Activated CD8-positive, alpha-beta T cell treated with anti-CD3 and anti-CD28 coated beads, Interleukin-2, amount 10 ng/mL, durations not matched to agents 7 days and 5 days (primary cell): Measurements from ENCODE around the gene CALCA. TPM values are rescaled to one million over a fixed set of nuclear protein-coding genes. Genes with fewer than 3 reads are reported as not detected.

ENCODE experiments used
- ATAC-seq: fragments of 150-1000 bp; cut with Tn5 transposase; one replicate; pipeline ENCODE4 v1.10.0; 2021; ENCODE audit warnings: moderate library complexity
- CTCF ChIA-PET: fragments of 350-600 bp; sonication (Branson Sonifier 250); formaldehyde crosslinking; loops from one replicate; lab custom pipeline; 2021; ENCODE audit warnings: antibody characterized with exemption; lab: Charles Lee
- POLR2A ChIA-PET: fragments of 350-600 bp; sonication (Branson Sonifier 250); formaldehyde crosslinking; loops from one replicate; lab custom pipeline; 2021; ENCODE audit warnings: antibody characterized with exemption; lab: Charles Lee
- DNase-seq: peaks from one replicate; pipeline ENCODE4 v3.0.0-alpha.2; 2020
- H3K27ac Mint-ChIP-seq: one replicate; pipeline ENCODE4 v1.8.0; 2021; ENCODE audit warnings: mild to moderate bottlenecking, mixed read lengths
- H3K27me3 Mint-ChIP-seq: one replicate; pipeline ENCODE4 v1.8.0; 2021; ENCODE audit warnings: low read depth, mixed read lengths
- H3K36me3 Mint-ChIP-seq: one replicate; pipeline ENCODE4 v1.8.0; 2021; ENCODE audit warnings: low read depth, mixed read lengths
- H3K4me1 Mint-ChIP-seq: one replicate; pipeline ENCODE4 v1.8.0; 2021; ENCODE audit warnings: low read depth, mixed read lengths
- H3K4me3 Mint-ChIP-seq: one replicate; pipeline ENCODE4 v1.8.0; 2021; ENCODE audit warnings: mild to moderate bottlenecking, mixed read lengths
- H3K9me3 Mint-ChIP-seq: one replicate; pipeline ENCODE4 v1.8.0; 2022; ENCODE audit warnings: mixed read lengths; ENCODE audit not compliant: insufficient read depth
- total RNA-seq, 2 experiments: library from RNA; stranded (reverse); gene quantifications; one replicate each; pipeline ENCODE4 v1.2.3, GENCODE V29; 2021

The CALCA gene
- total RNA-seq, 2 experiments from 2014 or later = not detected

DNA sequence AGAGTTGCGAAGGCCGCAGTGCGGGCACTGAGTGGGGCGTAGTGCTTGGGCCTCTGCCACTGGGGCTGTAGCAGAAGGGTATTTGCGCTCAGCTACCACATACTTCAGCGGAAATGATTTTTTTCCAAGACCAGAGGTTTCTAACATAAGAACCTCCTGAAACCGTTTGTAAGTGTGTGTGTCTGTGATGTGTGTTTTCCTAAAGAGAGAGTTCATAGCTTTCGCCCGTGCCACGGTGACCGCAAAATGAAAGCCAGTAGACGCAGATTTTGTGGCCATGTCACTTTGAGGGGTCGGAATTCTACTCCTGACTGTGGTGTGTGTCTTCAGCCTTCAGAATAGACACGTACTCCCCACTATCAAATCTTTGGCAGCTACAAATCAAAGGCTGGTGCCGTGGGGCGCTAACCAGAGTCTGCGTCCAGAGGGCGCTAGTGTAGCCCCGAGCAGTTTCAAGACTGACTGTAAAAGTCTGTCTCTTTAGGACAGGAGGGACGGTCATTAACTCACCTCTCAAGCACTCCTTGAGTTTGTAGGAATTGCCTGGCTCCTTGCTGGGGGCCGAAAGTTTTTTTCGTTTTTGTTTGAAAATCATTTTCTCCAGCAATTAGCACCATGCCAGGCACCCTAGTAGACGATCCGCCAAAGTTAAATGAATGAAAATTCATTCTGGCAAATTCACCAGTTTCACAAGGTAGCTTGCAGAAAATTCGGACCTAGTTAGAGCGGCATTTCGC, 2.5 kb upstream of the CALCA start:
- Mint-ChIP-seq H3K9me3 (no peaks in the 10 kb centered on the region), H3K27me3 (peaks cover 74% of the 10 kb centered on the region), H3K27ac (no peak overlapping the region), H3K36me3 (no peaks in the 10 kb centered on the region), H3K4me1 (peaks cover 31% of the 10 kb centered on the region), H3K4me3 (peak overlapping the region; percentile 65)
- ATAC-seq = peak; percentile 71
- DNase-seq = peak; percentile 76
- ChIA-PET POLR2A (interaction anchor here (0.6 kb wide), 1 partner anchor 1775 kb away, joined by 3 read pairs; no protein-coding TSS in a partner anchor), CTCF (interaction anchor here (0.7 to 5.4 kb wide), 24 partner anchors 8 to 241 kb away, joined by 3 to 74 read pairs (median 4); partner anchors contain the start of gene CALCB)

DNA sequence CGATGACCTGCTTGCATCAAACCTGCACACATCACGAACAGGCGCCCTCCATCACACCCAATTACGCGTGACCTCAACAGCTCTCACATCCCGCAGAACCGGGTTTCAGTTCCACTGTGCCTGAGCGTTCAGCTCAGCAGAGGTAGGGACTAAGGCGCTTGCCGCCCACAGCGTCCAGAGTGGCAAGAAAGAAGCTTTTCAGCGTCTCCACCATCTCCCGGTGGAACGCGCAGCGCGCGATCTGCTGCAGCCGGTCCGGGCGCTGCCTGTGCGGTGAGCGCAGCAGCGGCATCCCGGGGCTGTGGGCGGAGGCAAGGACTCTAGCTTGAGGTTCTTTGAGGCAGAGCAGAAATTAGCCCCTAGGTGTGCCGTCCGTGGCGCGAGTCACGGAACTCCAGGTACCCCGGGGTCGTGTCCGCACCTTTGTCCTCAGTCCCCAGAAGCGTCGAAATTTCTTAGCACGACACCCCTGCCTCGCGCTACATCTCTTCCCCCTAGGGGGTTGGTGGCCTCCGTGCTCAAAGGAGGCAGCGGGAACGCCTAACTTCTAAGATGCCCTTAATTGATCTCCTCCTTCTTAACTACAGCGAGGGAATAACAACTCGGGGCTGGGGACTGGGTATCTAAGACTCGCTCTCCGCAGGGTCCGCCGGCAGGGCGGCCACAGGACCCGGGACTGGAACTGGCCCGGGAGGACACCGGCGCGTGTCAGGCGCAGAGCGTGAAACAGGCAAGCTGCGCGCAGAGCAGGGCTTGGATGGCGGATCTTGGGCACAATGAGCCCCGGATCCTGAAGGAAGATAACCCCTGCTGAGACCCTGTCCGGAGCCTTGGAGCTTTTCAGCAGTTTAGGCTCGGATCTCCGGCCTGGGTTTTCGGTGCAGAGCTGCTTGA, 1.7 kb upstream of the CALCA start:
- Mint-ChIP-seq H3K9me3 (no peaks in the 10 kb centered on the region), H3K4me3 (peak overlapping the region; percentile 65), H3K27ac (peak overlapping the region; percentile 39), H3K36me3 (no peaks in the 10 kb centered on the region), H3K27me3 (peaks cover 75% of the 10 kb centered on the region), H3K4me1 (peaks cover 31% of the 10 kb centered on the region)
- CTCF ChIA-PET = interaction anchor here (0.8 to 5.4 kb wide), 21 partner anchors 10 to 234 kb away, joined by 3 to 74 read pairs (median 5); partner anchors contain the start of gene CALCB
- peak; percentile 46 for DNase-seq
- peak; percentile 49 for ATAC-seq
- POLR2A ChIA-PET = interaction anchor here (0.6 kb wide), 1 partner anchor 1776 kb away, joined by 3 read pairs; no protein-coding TSS in a partner anchor

- Mint-ChIP-seq H3K27ac (peak overlapping the region; percentile 39), H3K4me1 (peaks cover 31% of the 10 kb centered on the region), H3K27me3 (peaks cover 76% of the 10 kb centered on the region), H3K4me3 (peak overlapping the region; percentile 65), H3K9me3 (no peaks in the 10 kb centered on the region), H3K36me3 (no peaks in the 10 kb centered on the region)
- ATAC-seq (no peak), DNase-seq (no peak)
- POLR2A ChIA-PET = no interaction called here
- CTCF ChIA-PET = interaction anchor here (1.5 to 5.4 kb wide), 5 partner anchors 30 to 235 kb away, joined by 3 to 74 read pairs (median 65); partner anchors contain the start of gene CALCB
Measured at GRCh38 chr11:14972581-14973495, 687 bp upstream of the CALCA start.

DNA sequence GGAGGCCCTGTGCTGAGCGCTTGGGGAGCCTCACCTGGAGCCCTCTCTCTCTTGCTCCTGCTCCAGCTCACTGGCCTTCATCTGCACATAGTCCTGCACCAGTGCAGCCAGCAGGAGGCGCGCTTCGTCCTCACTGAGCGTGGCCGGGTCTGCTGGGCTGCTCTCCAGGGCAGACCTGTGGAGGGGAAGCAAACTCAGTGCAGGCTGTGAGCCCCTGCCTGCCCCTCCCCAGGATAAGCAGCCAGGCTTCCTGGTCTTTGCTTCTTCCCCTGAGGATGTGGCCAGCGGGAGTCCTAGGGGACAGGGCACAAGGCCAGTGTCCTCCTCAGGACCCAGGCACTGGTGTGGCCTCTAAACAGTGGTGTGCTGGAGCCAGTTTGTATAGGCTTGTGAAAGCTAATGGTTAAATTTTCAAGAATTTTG, 2.2 kb downstream of the CALCA start:
- Mint-ChIP-seq H3K4me1 (peaks cover 25% of the 10 kb centered on the region), H3K36me3 (no peaks in the 10 kb centered on the region), H3K4me3 (no peak overlapping the region), H3K27ac (no peak overlapping the region), H3K27me3 (peaks cover 58% of the 10 kb centered on the region), H3K9me3 (no peaks in the 10 kb centered on the region)
- ChIA-PET CTCF (interaction anchor here (0.6 to 1.8 kb wide), 7 partner anchors 11 to 238 kb away, joined by 3 to 10 read pairs (median 4); no protein-coding TSS in a partner anchor), POLR2A (no interaction called here)
- peak; percentile 55 for ATAC-seq
- peak; percentile 71 for DNase-seq

DNA sequence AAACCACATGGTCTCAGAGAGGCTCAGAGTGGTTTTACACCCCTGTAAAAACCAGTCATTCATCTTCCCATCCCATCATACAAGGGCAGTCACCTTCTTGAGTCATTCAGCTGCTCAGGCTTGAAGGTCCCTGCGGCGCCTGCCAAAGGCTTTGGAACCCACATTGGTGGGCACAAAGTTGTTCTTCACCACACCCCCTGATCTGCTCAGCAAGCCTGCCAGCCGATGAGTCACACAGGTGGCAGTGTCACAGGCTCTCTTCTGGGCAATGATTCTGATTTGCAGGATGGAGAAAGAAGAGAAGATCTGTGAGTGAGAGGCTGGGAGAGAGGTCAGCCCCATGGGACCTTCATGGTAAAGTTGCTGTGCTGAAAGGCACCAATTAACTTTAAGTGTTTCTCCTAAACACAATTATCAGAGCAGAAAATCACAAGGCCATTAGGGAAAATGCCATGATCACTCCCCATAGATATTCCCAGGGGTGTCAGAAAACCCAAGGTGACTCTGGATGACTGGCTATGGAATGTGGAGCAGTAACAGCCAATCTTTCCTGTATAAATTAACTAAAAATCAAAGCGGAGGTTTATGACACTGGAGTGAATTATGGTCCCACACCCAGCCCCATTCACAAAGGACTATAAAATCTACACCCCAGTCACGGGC, 4.4 kb downstream of the CALCA start:
- no peak overlapping the region for H3K4me3 Mint-ChIP-seq
- ChIA-PET POLR2A (no interaction called here), CTCF (interaction anchor here (1.0 to 2.4 kb wide), 3 partner anchors 8 to 59 kb away, joined by 4 to 7 read pairs (median 7); no protein-coding TSS in a partner anchor)
- H3K4me1 Mint-ChIP-seq = peaks cover 3% of the 10 kb centered on the region
- peaks cover 36% of the 10 kb centered on the region for H3K27me3 Mint-ChIP-seq
- H3K36me3 Mint-ChIP-seq = no peaks in the 10 kb centered on the region
- H3K27ac Mint-ChIP-seq = no peak overlapping the region
- no peaks in the 10 kb centered on the region for H3K9me3 Mint-ChIP-seq
- ATAC-seq (no peak), DNase-seq (no peak)

GRCh38 chr11:14956111-14956510, 16.0 kb downstream of the CALCA start:
- DNase-seq = no peak
- H3K4me3 Mint-ChIP-seq = no peak overlapping the region
- no peak for ATAC-seq
- no peaks in the 10 kb centered on the region for H3K4me1 Mint-ChIP-seq
- H3K9me3 Mint-ChIP-seq = no peaks in the 10 kb centered on the region
- POLR2A ChIA-PET = no interaction called here
- CTCF ChIA-PET = interaction anchor here (0.6 to 1.2 kb wide), 2 partner anchors 49 to 51 kb away, joined by 3 to 4 read pairs; no protein-coding TSS in a partner anchor
- peaks cover 5% of the 10 kb centered on the region for H3K27me3 Mint-ChIP-seq
- no peaks in the 10 kb centered on the region for H3K36me3 Mint-ChIP-seq
- no peak overlapping the region for H3K27ac Mint-ChIP-seq

- Mint-ChIP-seq H3K4me1 (no peaks in the 10 kb centered on the region), H3K27me3 (peaks cover 3% of the 10 kb centered on the region), H3K36me3 (no peaks in the 10 kb centered on the region), H3K27ac (no peak overlapping the region), H3K9me3 (no peaks in the 10 kb centered on the region), H3K4me3 (no peak overlapping the region)
- CTCF ChIA-PET = interaction anchor here (1.2 to 1.9 kb wide), 2 partner anchors 20 kb away, joined by 3 to 8 read pairs; no protein-coding TSS in a partner anchor
- POLR2A ChIA-PET = no interaction called here
- ATAC-seq (no peak), DNase-seq (no peak)
Measured at GRCh38 chr11:14954581-14954980, 17.6 kb downstream of the CALCA start.

DNA sequence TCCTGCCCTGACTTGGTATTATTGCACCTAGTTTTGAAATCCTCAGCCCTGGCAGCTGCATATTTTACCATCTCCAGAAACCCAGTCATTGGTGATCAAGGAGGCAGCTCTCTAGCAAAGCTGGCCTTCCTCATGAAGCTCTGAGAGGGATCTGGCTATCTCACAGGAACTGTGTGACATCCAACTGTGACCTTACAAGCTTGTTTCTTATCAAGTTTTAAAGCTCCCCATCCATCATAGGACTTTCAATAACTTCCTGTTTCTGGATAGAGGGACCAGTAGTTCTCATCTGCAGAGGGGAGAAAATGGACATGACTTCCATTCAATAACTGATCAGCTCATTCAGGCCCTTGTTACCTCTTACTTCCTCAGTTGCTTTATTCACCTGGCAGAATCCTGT, 18.2 kb downstream of the CALCA start:
- Mint-ChIP-seq H3K36me3 (no peaks in the 10 kb centered on the region), H3K4me1 (no peaks in the 10 kb centered on the region), H3K27ac (no peak overlapping the region), H3K4me3 (no peak overlapping the region), H3K9me3 (no peaks in the 10 kb centered on the region), H3K27me3 (peaks cover 3% of the 10 kb centered on the region)
- ATAC-seq (no peak), DNase-seq (no peak)
- CTCF ChIA-PET = interaction anchor here (1.9 to 2.0 kb wide), 2 partner anchors 21 to 46 kb away, joined by 8 to 12 read pairs; no protein-coding TSS in a partner anchor
- POLR2A ChIA-PET = no interaction called here

DNA sequence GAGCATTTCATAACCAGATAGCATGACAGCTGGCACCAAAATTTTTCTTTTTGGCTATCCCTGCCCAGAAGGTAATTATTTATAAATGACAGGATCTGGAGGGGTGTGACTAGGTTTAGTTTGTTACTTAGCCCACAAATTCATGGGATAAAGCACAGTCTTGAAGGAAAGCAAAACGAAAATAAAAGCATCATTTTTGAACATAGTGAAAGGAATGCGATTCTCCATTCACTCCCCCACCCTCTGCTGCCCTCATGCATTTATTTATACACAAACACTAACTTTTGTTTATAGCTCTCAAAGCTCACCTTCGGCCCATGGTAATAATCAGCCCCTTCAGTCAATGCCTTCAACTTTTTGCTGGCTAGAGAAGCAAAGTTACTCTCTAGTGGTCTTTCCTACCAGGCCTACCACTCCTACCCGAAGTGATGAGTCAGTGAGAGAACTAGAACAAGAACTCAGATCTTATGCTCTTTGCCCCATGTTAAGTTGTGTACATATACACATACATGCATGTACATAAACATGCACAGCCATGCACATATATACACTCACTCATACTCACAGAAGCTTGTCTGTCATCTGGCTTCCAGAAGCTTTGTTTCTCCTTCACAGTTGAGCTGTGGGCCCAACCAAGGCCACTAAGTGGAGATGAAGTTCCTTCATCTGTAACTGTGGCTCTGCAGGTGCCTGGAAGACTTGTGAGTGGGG, 22.6 kb downstream of the CALCA start:
- Mint-ChIP-seq H3K9me3 (peaks cover 3% of the 10 kb centered on the region), H3K27ac (no peak overlapping the region), H3K36me3 (no peaks in the 10 kb centered on the region), H3K4me3 (no peak overlapping the region), H3K27me3 (peaks cover 3% of the 10 kb centered on the region), H3K4me1 (no peaks in the 10 kb centered on the region)
- POLR2A ChIA-PET = no interaction called here
- CTCF ChIA-PET = interaction anchor here (1.2 to 2.2 kb wide), 4 partner anchors 25 to 125 kb away, joined by 3 to 12 read pairs (median 6); no protein-coding TSS in a partner anchor
- no peak for ATAC-seq
- no peak for DNase-seq

- H3K27me3 Mint-ChIP-seq = peaks cover 2% of the 10 kb centered on the region
- ATAC-seq = no peak
- no peak for DNase-seq
- ChIA-PET CTCF (interaction anchor here (0.9 to 1.3 kb wide), 4 partner anchors 27 to 64 kb away, joined by 3 to 4 read pairs (median 4); no protein-coding TSS in a partner anchor), POLR2A (no interaction called here)
- H3K36me3 Mint-ChIP-seq = no peaks in the 10 kb centered on the region
- H3K4me3 Mint-ChIP-seq = no peak overlapping the region
- no peak overlapping the region for H3K27ac Mint-ChIP-seq
- H3K9me3 Mint-ChIP-seq = peaks cover 3% of the 10 kb centered on the region
- no peaks in the 10 kb centered on the region for H3K4me1 Mint-ChIP-seq
Measured at GRCh38 chr11:14942745-14943144, 29.4 kb downstream of the CALCA start.
